UCSD-AML1 (cell line): ENCODE data around the gene ZBTB5.
"Not testable (repeated sequence)": the region's sequence is repeated elsewhere in the genome, so short reads cannot be mapped to it uniquely, and the experiment has no call there.

Experiments used
- DNase-seq: peaks from one replicate; lab custom pipeline; 2025; ENCODE audit not compliant: unreplicated experiment; lab: John Stamatoyannopoulos, UW

Gene ZBTB5

DNA sequence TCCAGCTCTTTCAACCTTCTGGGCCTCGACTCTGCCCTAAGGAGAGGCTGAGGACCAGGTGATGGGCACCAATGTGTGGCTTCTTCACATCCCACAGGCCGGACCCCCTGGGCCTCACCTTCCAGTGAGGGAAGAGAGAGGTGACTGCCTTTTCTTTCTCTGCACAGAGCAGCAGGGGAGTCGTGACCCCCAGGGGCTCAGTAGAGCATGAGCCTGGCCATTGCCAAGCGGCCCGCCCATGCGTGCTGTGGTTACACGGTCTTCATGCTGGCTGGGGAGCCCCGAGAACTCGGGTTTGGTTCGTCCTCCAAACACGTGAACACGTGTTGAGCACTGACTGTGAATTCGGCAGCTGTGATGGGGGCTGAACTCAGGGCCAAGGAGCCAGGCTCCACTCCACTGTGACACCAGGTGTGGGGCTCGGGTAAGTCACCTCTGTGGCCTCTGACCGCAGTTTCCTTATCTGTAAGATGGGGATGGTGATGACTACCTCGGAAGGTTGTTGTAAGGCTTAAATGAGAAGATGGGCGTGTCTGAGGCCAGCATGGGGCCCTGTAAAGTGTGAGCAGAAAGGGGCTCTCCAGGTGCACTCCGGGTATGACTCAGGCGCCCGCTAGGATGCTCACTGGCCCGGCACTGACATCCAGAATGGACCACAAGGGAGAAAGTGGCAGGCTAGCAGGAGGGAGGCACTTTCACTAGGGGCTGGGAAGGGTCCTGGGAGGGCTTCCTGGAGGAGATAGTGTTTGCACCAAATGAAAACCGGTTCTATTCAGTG, 56.1 kb downstream of the ZBTB5 start:
- no peak for DNase-seq

- DNase-seq: no peak
Observed at GRCh38 chr9:37407468-37407867, 57.8 kb downstream of the ZBTB5 start.

- DNase-seq: no peak
Observed at GRCh38 chr9:37406603-37407401, 58.4 kb downstream of the ZBTB5 start.

GRCh38 chr9:37405764-37406380, 59.4 kb downstream of the ZBTB5 start:
- DNase-seq: no peak

DNA sequence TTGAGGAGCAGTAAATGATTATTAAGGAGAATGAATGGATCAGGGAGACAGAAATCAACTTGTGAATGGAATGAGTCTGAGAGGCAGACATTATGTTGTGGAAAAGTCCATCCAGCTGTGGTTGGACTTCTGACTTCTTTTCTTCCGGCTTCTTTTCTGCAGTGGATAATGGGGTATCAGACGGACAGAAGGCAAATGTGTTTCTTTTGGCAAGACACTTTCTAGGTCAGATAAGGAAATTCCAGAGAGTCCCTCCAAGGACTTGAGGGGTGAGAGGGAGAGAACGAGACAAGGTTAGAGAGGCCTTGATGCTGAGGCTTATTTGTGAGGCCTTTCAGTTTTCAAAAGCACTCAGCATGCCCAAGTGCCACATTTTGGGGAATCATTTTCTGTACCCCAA, 59.9 kb downstream of the ZBTB5 start:
- no peak for DNase-seq

GRCh38 chr9:37404590-37404989, 60.7 kb downstream of the ZBTB5 start:
- no peak for DNase-seq

GRCh38 chr9:37399336-37399735, 65.9 kb downstream of the ZBTB5 start:
- no peak for DNase-seq

DNA sequence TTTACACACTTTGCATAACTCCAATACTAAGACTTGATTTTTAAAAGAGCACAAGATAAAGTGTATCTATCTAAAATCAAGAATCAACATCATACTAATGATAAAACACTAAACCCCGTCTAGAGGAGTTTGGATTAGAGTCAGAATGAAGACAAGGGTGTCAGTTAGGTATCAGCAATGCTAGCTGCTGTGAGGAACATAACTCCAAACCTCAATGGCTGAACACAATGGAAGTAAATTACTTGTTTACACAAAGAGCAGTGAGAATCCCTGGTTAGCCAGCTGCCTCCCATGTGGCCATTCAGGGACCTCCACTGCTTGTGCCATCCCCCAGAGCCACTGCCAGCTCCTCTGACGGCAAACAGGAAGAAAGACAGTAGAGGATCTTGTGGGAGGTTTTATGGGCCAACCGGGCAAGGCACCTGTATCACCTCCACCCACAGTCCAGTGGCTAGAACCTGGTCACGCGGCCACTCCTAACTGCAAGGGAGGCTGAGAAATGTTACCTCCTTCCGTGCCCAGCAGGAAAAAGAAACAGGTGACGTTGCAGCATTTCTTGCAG, 66.7 kb downstream of the ZBTB5 start:
- DNase-seq: no peak

DNA sequence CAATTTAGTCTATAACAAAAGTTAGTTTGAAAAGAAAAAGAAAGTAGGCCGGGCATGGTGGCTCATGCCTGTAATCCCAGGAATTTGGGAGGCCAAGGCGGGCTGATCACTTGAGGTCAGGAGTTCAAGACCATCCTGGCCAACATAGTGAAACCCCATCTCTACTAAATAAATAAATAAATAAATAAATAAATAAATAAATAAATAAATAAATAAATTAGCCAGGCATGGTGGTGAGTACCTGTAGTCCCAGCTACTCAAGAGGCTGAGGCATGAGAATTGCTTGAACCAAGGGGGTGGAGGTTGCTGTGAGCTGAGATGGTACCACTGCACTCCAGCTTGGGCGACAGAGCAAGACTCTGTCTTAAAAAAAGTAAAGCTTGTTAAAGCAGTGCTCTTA, 67.3 kb downstream of the ZBTB5 start:
- not testable (repeated sequence) for DNase-seq

DNA sequence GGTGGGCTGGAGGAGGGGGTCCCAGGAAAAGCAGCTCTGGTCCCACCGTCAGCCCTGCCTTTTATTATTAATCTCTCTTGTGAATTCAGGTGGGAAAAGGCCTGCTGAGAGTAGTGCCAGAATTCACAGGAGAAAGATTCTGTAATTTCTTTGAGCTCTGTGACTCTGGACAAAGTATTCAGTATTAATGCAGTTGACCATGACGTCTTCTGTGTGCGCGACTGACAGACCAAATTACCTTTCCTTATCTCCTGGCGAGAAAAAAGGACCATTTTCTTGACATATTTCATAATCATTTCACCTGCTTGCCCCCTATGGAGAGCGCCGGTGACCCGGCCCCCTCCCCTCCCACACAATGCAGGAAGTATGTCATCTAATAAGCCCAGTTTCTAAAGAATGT, 69.6 kb downstream of the ZBTB5 start:
- no peak for DNase-seq

- DNase-seq: no peak
Observed at GRCh38 chr9:37395229-37395628, 70.0 kb downstream of the ZBTB5 start.

- DNase-seq: no peak
Observed at GRCh38 chr9:37392272-37392671, 73.0 kb downstream of the ZBTB5 start.

GRCh38 chr9:37390759-37391158, 74.5 kb downstream of the ZBTB5 start:
- DNase-seq: no peak
